Measurements from ENCODE around the gene HBZ. TPM values are rescaled to one million over a fixed set of nuclear protein-coding genes. Genes with fewer than 3 reads are reported as not detected.

The HBZ gene
- total and polyA plus RNA-seq, 9 of the 15 experiments (the other 6 are each of a cell fraction or from before 2014, with no cell fraction given), result 58.0 to 610 (median 113) TPM

- peak; percentile 92 for TF ChIP-seq EGR1 (conservative IDR thresholded peaks at IDR 0.05)
- TF ChIP-seq TAF7 (tag; IDR thresholded peaks at IDR 0.05), result peak; percentile 53; the same call in 1 of the 2 replicates
- TF ChIP-seq TARDBP (IDR thresholded peaks at IDR 0.05), result 0 out of 2 replicates have a peak, but pooled peaks have one; percentile 43
- TF ChIP-seq RUNX1 (IDR thresholded peaks at IDR 0.05; ENCODE audit: low read depth), result no peak
- no peak for TF ChIP-seq CHD4 (IDR thresholded peaks at IDR 0.05; ENCODE audit: insufficient read depth, insufficient replicate concordance, low read depth, low read length, poor library complexity, severe bottlenecking)
- 0 out of 2 replicates have a peak, but pooled peaks have one; percentile 14 for TF ChIP-seq CREB1 (IDR thresholded peaks at IDR 0.05)
- no peak for TF ChIP-seq CREB1 (CRISPR knock-in tag; IDR thresholded peaks at IDR 0.05)
- TF ChIP-seq POLR2A (conservative IDR thresholded peaks at IDR 0.05), result peak; percentile 75
- no peak for TF ChIP-seq CHD1 (IDR thresholded peaks at IDR 0.05; ENCODE audit: low read length)
- TF ChIP-seq TAF9B (IDR thresholded peaks at IDR 0.05; ENCODE audit: partially characterized antibody), result no peak
- no peak for TF ChIP-seq BHLHE40 (IDR thresholded peaks at IDR 0.05; ENCODE audit: low read length)
- no peak for TF ChIP-seq SREBF2 (CRISPR knock-in tag; IDR thresholded peaks at IDR 0.05)
- no peak for TF ChIP-seq DDX20 (tag; IDR thresholded peaks at IDR 0.05; ENCODE audit: low read depth)
- TF ChIP-seq SMARCC2 (IDR thresholded peaks at IDR 0.05; ENCODE audit: low read depth), result no peak
- no peak for TF ChIP-seq ZNF583 (CRISPR knock-in tag; IDR thresholded peaks at IDR 0.05)
- TF ChIP-seq, protein P1, sequence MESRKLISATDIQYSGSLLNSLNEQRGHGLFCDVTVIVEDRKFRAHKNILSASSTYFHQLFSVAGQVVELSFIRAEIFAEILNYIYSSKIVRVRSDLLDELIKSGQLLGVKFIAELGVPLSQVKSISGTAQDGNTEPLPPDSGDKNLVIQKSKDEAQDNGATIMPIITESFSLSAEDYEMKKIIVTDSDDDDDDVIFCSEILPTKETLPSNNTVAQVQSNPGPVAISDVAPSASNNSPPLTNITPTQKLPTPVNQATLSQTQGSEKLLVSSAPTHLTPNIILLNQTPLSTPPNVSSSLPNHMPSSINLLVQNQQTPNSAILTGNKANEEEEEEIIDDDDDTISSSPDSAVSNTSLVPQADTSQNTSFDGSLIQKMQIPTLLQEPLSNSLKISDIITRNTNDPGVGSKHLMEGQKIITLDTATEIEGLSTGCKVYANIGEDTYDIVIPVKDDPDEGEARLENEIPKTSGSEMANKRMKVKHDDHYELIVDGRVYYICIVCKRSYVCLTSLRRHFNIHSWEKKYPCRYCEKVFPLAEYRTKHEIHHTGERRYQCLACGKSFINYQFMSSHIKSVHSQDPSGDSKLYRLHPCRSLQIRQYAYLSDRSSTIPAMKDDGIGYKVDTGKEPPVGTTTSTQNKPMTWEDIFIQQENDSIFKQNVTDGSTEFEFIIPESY (CRISPR knock-in tag; IDR thresholded peaks at IDR 0.05), result peak; percentile 91
- TF ChIP-seq EP400 (IDR thresholded peaks at IDR 0.05), result peak; percentile 66
- TF ChIP-seq, protein P2, sequence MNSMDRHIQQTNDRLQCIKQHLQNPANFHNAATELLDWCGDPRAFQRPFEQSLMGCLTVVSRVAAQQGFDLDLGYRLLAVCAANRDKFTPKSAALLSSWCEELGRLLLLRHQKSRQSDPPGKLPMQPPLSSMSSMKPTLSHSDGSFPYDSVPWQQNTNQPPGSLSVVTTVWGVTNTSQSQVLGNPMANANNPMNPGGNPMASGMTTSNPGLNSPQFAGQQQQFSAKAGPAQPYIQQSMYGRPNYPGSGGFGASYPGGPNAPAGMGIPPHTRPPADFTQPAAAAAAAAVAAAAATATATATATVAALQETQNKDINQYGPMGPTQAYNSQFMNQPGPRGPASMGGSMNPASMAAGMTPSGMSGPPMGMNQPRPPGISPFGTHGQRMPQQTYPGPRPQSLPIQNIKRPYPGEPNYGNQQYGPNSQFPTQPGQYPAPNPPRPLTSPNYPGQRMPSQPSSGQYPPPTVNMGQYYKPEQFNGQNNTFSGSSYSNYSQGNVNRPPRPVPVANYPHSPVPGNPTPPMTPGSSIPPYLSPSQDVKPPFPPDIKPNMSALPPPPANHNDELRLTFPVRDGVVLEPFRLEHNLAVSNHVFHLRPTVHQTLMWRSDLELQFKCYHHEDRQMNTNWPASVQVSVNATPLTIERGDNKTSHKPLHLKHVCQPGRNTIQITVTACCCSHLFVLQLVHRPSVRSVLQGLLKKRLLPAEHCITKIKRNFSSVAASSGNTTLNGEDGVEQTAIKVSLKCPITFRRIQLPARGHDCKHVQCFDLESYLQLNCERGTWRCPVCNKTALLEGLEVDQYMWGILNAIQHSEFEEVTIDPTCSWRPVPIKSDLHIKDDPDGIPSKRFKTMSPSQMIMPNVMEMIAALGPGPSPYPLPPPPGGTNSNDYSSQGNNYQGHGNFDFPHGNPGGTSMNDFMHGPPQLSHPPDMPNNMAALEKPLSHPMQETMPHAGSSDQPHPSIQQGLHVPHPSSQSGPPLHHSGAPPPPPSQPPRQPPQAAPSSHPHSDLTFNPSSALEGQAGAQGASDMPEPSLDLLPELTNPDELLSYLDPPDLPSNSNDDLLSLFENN (IDR thresholded peaks at IDR 0.05; ENCODE audit: low read depth in 2 of 2, low read length in 2 of 2), result no peak
- TF ChIP-seq, protein P3, sequence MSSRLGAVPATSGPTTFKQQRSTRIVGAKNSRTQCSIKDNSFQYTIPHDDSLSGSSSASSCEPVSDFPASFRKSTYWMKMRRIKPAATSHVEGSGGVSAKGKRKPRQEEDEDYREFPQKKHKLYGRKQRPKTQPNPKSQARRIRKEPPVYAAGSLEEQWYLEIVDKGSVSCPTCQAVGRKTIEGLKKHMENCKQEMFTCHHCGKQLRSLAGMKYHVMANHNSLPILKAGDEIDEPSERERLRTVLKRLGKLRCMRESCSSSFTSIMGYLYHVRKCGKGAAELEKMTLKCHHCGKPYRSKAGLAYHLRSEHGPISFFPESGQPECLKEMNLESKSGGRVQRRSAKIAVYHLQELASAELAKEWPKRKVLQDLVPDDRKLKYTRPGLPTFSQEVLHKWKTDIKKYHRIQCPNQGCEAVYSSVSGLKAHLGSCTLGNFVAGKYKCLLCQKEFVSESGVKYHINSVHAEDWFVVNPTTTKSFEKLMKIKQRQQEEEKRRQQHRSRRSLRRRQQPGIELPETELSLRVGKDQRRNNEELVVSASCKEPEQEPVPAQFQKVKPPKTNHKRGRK (tag; IDR thresholded peaks at IDR 0.05), result no peak
- peak; percentile 52 for TF ChIP-seq CXXC5 (CRISPR knock-in tag; IDR thresholded peaks at IDR 0.05)
- TF ChIP-seq E2F3 (CRISPR knock-in tag; IDR thresholded peaks at IDR 0.05), result no peak
- TF ChIP-seq ZNF354B (CRISPR knock-in tag; IDR thresholded peaks at IDR 0.05), result no peak
- TF ChIP-seq, protein P4, sequence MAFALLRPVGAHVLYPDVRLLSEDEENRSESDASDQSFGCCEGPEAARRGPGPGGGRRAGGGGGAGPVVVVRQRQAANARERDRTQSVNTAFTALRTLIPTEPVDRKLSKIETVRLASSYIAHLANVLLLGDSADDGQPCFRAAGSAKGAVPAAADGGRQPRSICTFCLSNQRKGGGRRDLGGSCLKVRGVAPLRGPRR (CRISPR knock-in tag; IDR thresholded peaks at IDR 0.05), result peak; percentile 28; the same call in 1 of the 2 replicates
These were observed 2.0 kb downstream of the HBZ start (continued) for GRCh38 chr16:154217-155030.
